Measurements from ENCODE around the gene CPLANE2. TPM values are rescaled to one million over a fixed set of nuclear protein-coding genes. Genes with fewer than 3 reads are reported as not detected.
"Not testable (repeated sequence)": the region's sequence is repeated elsewhere in the genome, so short reads cannot be mapped to it uniquely, and the experiment has no call there.

Gene CPLANE2
- total RNA-seq, 4 donors from 2014 or later: 0.60 to 12.3 (median 4.3) TPM

DNA sequence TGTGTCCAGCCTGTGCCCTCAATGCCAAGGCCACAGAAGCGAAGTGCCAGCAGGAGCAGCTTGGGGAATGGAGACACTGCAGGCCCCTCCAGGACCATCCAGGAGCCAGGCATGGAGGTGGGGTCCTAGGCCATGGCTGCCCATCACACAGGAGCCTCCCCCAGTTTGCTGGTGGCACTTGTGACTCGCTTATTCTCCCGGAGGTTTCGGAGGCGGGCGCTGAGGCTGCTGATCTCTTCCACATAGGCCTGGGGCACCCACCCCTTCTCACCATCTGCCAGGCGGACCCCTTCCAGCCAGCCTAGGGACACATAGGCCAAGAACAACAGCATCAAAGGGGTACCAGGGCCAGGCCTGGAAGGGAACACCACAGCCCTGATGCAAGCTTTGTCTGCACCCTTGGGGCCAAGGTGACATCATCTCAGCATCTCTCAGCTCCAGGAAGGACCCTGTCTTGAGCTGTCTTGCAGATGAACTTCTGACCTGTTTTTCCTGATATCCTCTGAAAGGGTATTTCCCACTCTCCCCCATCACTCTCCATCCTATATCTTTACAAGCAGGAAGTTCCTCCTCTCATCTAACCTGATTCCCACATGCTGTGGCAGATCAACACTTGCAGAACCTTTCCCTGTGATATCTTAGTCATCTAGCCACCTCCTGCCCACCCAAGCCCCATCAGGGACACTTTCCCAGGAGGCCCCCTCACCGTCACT, 38.4 kb downstream of the CPLANE2 start:
- H3K9me3 ChIP-seq: no peaks in the 10 kb centered on the region
- WGBS, 2 donors (ENCODE audit: low coverage in 1 of 2): 96% methylated on average over 8 of the region's 8 CpGs; no CpG with 5 or more reads in 1 of the 2 donors
- H3K27me3 ChIP-seq: no peaks in the 10 kb centered on the region
- TF ChIP-seq, protein P1, sequence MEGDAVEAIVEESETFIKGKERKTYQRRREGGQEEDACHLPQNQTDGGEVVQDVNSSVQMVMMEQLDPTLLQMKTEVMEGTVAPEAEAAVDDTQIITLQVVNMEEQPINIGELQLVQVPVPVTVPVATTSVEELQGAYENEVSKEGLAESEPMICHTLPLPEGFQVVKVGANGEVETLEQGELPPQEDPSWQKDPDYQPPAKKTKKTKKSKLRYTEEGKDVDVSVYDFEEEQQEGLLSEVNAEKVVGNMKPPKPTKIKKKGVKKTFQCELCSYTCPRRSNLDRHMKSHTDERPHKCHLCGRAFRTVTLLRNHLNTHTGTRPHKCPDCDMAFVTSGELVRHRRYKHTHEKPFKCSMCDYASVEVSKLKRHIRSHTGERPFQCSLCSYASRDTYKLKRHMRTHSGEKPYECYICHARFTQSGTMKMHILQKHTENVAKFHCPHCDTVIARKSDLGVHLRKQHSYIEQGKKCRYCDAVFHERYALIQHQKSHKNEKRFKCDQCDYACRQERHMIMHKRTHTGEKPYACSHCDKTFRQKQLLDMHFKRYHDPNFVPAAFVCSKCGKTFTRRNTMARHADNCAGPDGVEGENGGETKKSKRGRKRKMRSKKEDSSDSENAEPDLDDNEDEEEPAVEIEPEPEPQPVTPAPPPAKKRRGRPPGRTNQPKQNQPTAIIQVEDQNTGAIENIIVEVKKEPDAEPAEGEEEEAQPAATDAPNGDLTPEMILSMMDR (IDR thresholded peaks at IDR 0.05): no peak
- TF ChIP-seq POLR2AphosphoS5 (IDR thresholded peaks at IDR 0.05) (no peak), POLR2A (IDR thresholded peaks at IDR 0.05) (no peak), EP300 (IDR thresholded peaks at IDR 0.05; ENCODE audit: low read depth) (no peak)
- in situ Hi-C loops (cut with MboI; ENCODE audit: low pct_ligation_motif_present in 1 of 4, low pct_unique_long_range_greater_than_20kb in 1 of 4, low sequenced_read_pairs in 3 of 4) (no loop called here), intact Hi-C loops (cut with DNase I; ENCODE audit: low total_unique reads) (no loop called here)
- DNase-seq: no peak
- no peak overlapping the region for H3K27ac ChIP-seq
- no peaks in the 10 kb centered on the region for H3K36me3 ChIP-seq
- no peaks in the 10 kb centered on the region for H3K4me1 ChIP-seq
- H3K4me3 ChIP-seq: no peak overlapping the region

DNA sequence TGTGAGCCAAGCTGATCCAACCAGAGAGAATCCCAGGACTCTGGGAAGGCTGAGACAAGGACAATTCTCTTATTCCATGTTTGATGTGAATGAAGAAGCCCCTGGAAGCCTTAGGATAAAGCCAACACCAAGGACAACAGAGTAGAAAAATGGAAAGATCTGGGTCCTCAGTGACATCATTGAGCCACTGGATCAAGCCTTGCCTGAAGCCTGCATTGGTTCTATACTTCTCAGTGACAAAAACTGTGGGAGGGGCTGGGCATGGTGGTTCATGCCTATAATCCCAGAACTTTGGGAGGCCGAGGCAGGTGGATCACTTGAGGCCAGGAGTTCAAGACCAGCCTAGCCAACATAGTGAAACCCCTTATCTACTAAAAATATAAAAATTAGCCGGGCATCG, 40.1 kb downstream of the CPLANE2 start:
- 65% methylated on average over 3 of the region's 3 CpGs; no CpG with 5 or more reads in 1 of the 2 donors for WGBS, 2 donors (ENCODE audit: low coverage in 1 of 2)
- DNase-seq: no peak
- Histone ChIP-seq H3K9me3 (no peaks in the 10 kb centered on the region), H3K4me3 (no peak overlapping the region), H3K4me1 (no peaks in the 10 kb centered on the region), H3K27ac (no peak overlapping the region), H3K27me3 (no peaks in the 10 kb centered on the region), H3K36me3 (no peaks in the 10 kb centered on the region)
- in situ Hi-C loops (cut with MboI; ENCODE audit: low pct_ligation_motif_present in 1 of 4, low pct_unique_long_range_greater_than_20kb in 1 of 4, low sequenced_read_pairs in 3 of 4) (no loop called here), intact Hi-C loops (cut with DNase I; ENCODE audit: low total_unique reads) (no loop called here)
- TF ChIP-seq, protein P1 (IDR thresholded peaks at IDR 0.05): no peak
- TF ChIP-seq POLR2AphosphoS5 (IDR thresholded peaks at IDR 0.05) (no peak), EP300 (IDR thresholded peaks at IDR 0.05; ENCODE audit: low read depth) (no peak), POLR2A (IDR thresholded peaks at IDR 0.05) (no peak)

DNA sequence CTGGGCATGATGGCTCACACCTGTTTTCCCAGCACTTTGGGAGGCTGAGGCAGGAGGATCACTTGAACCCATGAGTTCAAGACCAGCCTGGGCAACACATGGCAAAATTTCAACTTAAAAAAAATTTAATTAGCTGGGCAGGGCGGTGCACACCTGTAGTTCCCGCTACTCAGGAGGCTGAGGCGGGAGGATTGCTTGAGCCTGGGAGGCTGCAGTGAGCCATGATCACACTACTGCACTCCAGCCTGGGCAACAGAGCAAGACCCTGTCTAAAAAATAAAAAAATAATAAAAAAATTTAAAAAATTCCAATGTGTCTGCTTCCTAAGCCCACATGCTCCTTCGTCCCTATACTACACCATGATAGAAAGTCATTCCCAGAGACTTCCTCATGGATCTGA, 40.8 kb downstream of the CPLANE2 start:
- H3K27me3 ChIP-seq; in situ Hi-C loops (cut with MboI; ENCODE audit: low pct_ligation_motif_present in 1 of 4, low pct_unique_long_range_greater_than_20kb in 1 of 4, low sequenced_read_pairs in 3 of 4); H3K4me1 ChIP-seq; H3K4me3 ChIP-seq; intact Hi-C loops (cut with DNase I; ENCODE audit: low total_unique reads); DNase-seq; H3K27ac ChIP-seq; H3K9me3 ChIP-seq; H3K36me3 ChIP-seq: not testable (repeated sequence)
- 87 to 94% methylated on average over 4 of the region's 4 CpGs for WGBS, 2 donors (ENCODE audit: low coverage in 1 of 2)

DNA sequence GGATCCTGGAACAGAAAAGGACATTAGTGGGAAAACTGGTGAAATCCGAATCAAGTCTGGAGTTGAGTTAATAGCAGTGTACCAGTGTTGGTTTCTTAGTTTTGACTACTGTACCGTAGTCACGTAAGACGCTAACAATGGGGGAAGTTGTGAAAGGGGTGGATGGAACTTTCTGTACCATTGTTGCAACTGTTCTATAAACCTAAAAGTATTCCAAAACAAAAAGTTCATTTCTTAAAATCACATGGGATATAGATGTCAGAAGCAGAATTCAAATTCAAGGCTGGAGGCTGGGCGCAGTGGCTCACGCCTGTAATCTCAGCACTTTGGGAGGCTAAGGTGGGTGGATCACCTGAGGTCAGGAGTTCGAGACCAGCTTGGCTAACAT, 41.5 kb downstream of the CPLANE2 start:
- in situ Hi-C loops (cut with MboI; ENCODE audit: low pct_ligation_motif_present in 1 of 4, low pct_unique_long_range_greater_than_20kb in 1 of 4, low sequenced_read_pairs in 3 of 4) (no loop called here), intact Hi-C loops (cut with DNase I; ENCODE audit: low total_unique reads) (no loop called here)
- TF ChIP-seq EP300 (IDR thresholded peaks at IDR 0.05; ENCODE audit: low read depth) (no peak), POLR2A (IDR thresholded peaks at IDR 0.05) (no peak), POLR2AphosphoS5 (IDR thresholded peaks at IDR 0.05) (no peak)
- TF ChIP-seq, protein P1 (IDR thresholded peaks at IDR 0.05): no peak
- 80 to 90% methylated on average over 6 to 7 of the region's 7 CpGs for WGBS, 2 donors (ENCODE audit: low coverage in 1 of 2)
- no peak for DNase-seq
- no peak overlapping the region for H3K27ac ChIP-seq
- no peak overlapping the region for H3K4me3 ChIP-seq
- H3K9me3 ChIP-seq: no peaks in the 10 kb centered on the region
- H3K36me3 ChIP-seq: no peaks in the 10 kb centered on the region
- H3K4me1 ChIP-seq: no peaks in the 10 kb centered on the region
- H3K27me3 ChIP-seq: no peaks in the 10 kb centered on the region

All from transverse colon (tissue), 4 donors.